Adipose tissue (tissue), 3 donors: ENCODE data around the gene DIAPH2. TPM values are rescaled to one million over a fixed set of nuclear protein-coding genes. Genes with fewer than 3 reads are reported as not detected.

Source experiments
- H3K27ac ChIP-seq: one replicate; pipeline ENCODE4 v1.5.1; 2013; ENCODE audit warnings: low read depth, low read length
- WGBS, 3 donors: extraction: QIAGEN DNeasy Blood & Tissue Kit; methylation state at CpG; one replicate each; pipeline ENCODE4 v1.1.7; 2013; 5-methylcytosine and 5-hydroxymethylcytosine counted together
- polyA plus RNA-seq, 3 donors: library from polyadenylated mRNA; stranded (reverse); fragments of 200-250 nt; gene quantifications; one replicate each; pipeline ENCODE4 v1.2.3, GENCODE V29; 2013
- donor health status: healthy with polysubstance abuse.
- donor health status: Bipolar disorder and iron deficiency.
- donor health status: healthy.

Gene DIAPH2
- polyA plus RNA-seq, result 10 to 100 TPM in 1 of 3 donors, 1 to 10 TPM in 2; 2.1 to 11.7 (median 8.0) TPM

GRCh38 chrX:96684339-96685209, at the start of gene DIAPH2:
DIAPH2 (plus strand) TSS chrX:96684842.
- no peak within 1 kb of the TSS for H3K27ac ChIP-seq
- WGBS, 3 donors, result 0 to 9% (median 1%) methylated on average over 21 to 57 of the region's 57 CpGs

GRCh38 chrX:96650023-96650422, 34.6 kb upstream of the DIAPH2 start:
- WGBS, 3 donors, result 75 to 94% (median 76%) methylated on average over 2 of the region's 2 CpGs
- no peak overlapping the region for H3K27ac ChIP-seq

- no peak overlapping the region for H3K27ac ChIP-seq
- 74 to 86% (median 84%) methylated on average over 18 to 20 of the region's 20 CpGs for WGBS, 3 donors
Measured at GRCh38 chrX:96655947-96656623, 28.6 kb upstream of the DIAPH2 start.

GRCh38 chrX:96682516-96682915, 2.1 kb upstream of the DIAPH2 start:
- H3K27ac ChIP-seq, result no peak overlapping the region
- 89 to 94% (median 91%) methylated on average over 4 of the region's 4 CpGs for WGBS, 3 donors

GRCh38 chrX:96683997-96684338, 674 bp upstream of the DIAPH2 start:
- 23 to 32% (median 31%) methylated on average over 8 of the region's 8 CpGs for WGBS, 3 donors
- H3K27ac ChIP-seq, result no peak overlapping the region

GRCh38 chrX:96685210-96686099, 813 bp downstream of the DIAPH2 start:
- H3K27ac ChIP-seq, result no peak overlapping the region
- 1 to 10% (median 1%) methylated on average over 19 to 36 of the region's 38 CpGs for WGBS, 3 donors

- H3K27ac ChIP-seq, result no peak overlapping the region
Measured at GRCh38 chrX:96687776-96688175, 3.1 kb downstream of the DIAPH2 start.

GRCh38 chrX:96688789-96689188, 4.1 kb downstream of the DIAPH2 start:
- 57 to 91% (median 90%) methylated on average over 4 of the region's 4 CpGs for WGBS, 3 donors
- H3K27ac ChIP-seq, result no peak overlapping the region

More at GRCh38 chrX:96687776-96688175, 3.1 kb downstream of the DIAPH2 start:
- 77 to 95% (median 86%) methylated on average over 2 of the region's 2 CpGs for WGBS, 3 donors

- no peak overlapping the region for H3K27ac ChIP-seq
- 59 to 64% (median 61%) methylated on average over 2 of the region's 2 CpGs for WGBS, 3 donors
Measured at GRCh38 chrX:96689991-96690390, 5.3 kb downstream of the DIAPH2 start.

- H3K27ac ChIP-seq, result no peak overlapping the region
- 46 to 92% (median 55%) methylated on average over 1 of the region's 1 CpG for WGBS, 3 donors
Measured at GRCh38 chrX:96692454-96692853, 7.8 kb downstream of the DIAPH2 start.

GRCh38 chrX:96692890-96693289, 8.2 kb downstream of the DIAPH2 start:
- H3K27ac ChIP-seq, result no peak overlapping the region

- WGBS, 3 donors, result 90 to 93% (median 91%) methylated on average over 6 of the region's 6 CpGs
- H3K27ac ChIP-seq, result no peak overlapping the region
Measured at GRCh38 chrX:96693407-96693806, 8.8 kb downstream of the DIAPH2 start.

- H3K27ac ChIP-seq, result no peak overlapping the region
- 75 to 85% (median 83%) methylated on average over 4 of the region's 4 CpGs for WGBS, 3 donors
Measured at GRCh38 chrX:96696462-96696861, 11.8 kb downstream of the DIAPH2 start.

- 96 to 100% (median 97%) methylated on average over 1 of the region's 1 CpG for WGBS, 3 donors
- H3K27ac ChIP-seq, result no peak overlapping the region
Measured at GRCh38 chrX:96700625-96701024, 16.0 kb downstream of the DIAPH2 start.

- WGBS, 3 donors, result 68 to 86% (median 79%) methylated on average over 1 of the region's 1 CpG
- H3K27ac ChIP-seq, result no peak overlapping the region
Measured at GRCh38 chrX:96703379-96703778, 18.7 kb downstream of the DIAPH2 start.

GRCh38 chrX:96703816-96704215, 19.2 kb downstream of the DIAPH2 start:
- 56 to 88% (median 59%) methylated on average over 1 of the region's 1 CpG for WGBS, 3 donors

GRCh38 chrX:96704629-96705028, 20.0 kb downstream of the DIAPH2 start:
- 49 to 83% (median 53%) methylated on average over 2 of the region's 2 CpGs for WGBS, 3 donors
- no peak overlapping the region for H3K27ac ChIP-seq

More at GRCh38 chrX:96703816-96704215, 19.2 kb downstream of the DIAPH2 start:
- no peak overlapping the region for H3K27ac ChIP-seq

GRCh38 chrX:96705905-96706304, 21.3 kb downstream of the DIAPH2 start:
- H3K27ac ChIP-seq, result no peak overlapping the region

GRCh38 chrX:96707804-96708203, 23.2 kb downstream of the DIAPH2 start:
- whole genome bisulfite sequencing, 3 donors, result 51 to 85% (median 61%) methylated on average over 1 of the region's 1 CpG
- no peak overlapping the region for H3K27ac ChIP-seq
